GM12878 (cell line): ENCODE data around the gene GNAI2. TPM values are rescaled to one million over a fixed set of nuclear protein-coding genes. Genes with fewer than 3 reads are reported as not detected.

Experiments used
- ATAC-seq: fragments of 200-7000 bp; cut with Tn5 transposase; 3 replicates; pipeline ENCODE4 v1.9.1; 2020; ENCODE audit warnings: mild to moderate bottlenecking, moderate library complexity
- BruUV-seq: library from RNA; stranded (reverse); fragments of 400-500 nt; replicated peaks from 2 replicates; lab custom pipeline; 2021; lab: Mats Ljungman, UMichigan
- CTCF ChIA-PET: fragments of 300-600 bp; sonication (Branson Sonifier 250); formaldehyde crosslinking; extraction: SDS; loops from one replicate; lab custom pipeline; 2021; ENCODE audit warnings: inconsistent platforms; lab: Yijun Ruan, JAX
- POLR2A ChIA-PET: fragments of 350-600 bp; formaldehyde crosslinking; extraction: SDS; loops from one replicate; lab custom pipeline; 2021; ENCODE audit warnings: inconsistent platforms; lab: Charles Lee
- RAD21 ChIA-PET: fragments of 300-600 bp; sonication (Branson Sonifier 250); formaldehyde crosslinking; loops from one replicate; lab custom pipeline; 2023; ENCODE audit warnings: antibody characterized with exemption; ENCODE audit not compliant: unreplicated experiment; lab: Charles Lee
- SMC1A ChIA-PET: fragments of 300-600 bp; sonication (Branson Sonifier 250); formaldehyde crosslinking; loops from one replicate; lab custom pipeline; 2023; ENCODE audit not compliant: unreplicated experiment, uncharacterized antibody; lab: Charles Lee
- DNase-seq: peaks from one replicate; pipeline ENCODE4 v3.0.0-alpha.2; 2011; ENCODE audit warnings: low read depth, low spot score
- FAIRE-seq: peaks from 3 replicates; lab custom pipeline; 2011; peaks lifted over from hg19 to GRCh38; lab: Jason Lieb, UNC
- H2AFZ ChIP-seq: 2 replicates; pipeline ENCODE4 v1.6.0; 2011; ENCODE audit warnings: low read depth, low read length, control low read depth; ENCODE audit not compliant: control insufficient read depth
- H3K27ac ChIP-seq: 2 replicates; pipeline ENCODE4 v1.5.1; 2011; ENCODE audit warnings: control low read depth; ENCODE audit not compliant: control insufficient read depth, insufficient read depth
- H3K27me3 ChIP-seq, 2 experiments: replicated peaks in 1 of 2; 2 replicates each; pipeline versions ENCODE4 v1.6.0 to v1.6.1; 2011; ENCODE audit warnings: low read length in 1 of 2; ENCODE audit not compliant: control insufficient read depth in 2 of 2, insufficient read depth in 2 of 2
- H3K36me3 ChIP-seq, 2 experiments: 2 replicates each; pipeline ENCODE4 v1.5.1; 2011; ENCODE audit warnings: low read length in 1 of 2; ENCODE audit not compliant: control insufficient read depth in 2 of 2, insufficient read depth in 2 of 2
- H3K4me1 ChIP-seq: 2 replicates; pipeline ENCODE4 v1.6.1; 2011; ENCODE audit warnings: mild to moderate bottlenecking, low read length, moderate library complexity, mixed read lengths; ENCODE audit not compliant: control insufficient read depth, insufficient read depth
- H3K4me2 ChIP-seq: 2 replicates; pipeline ENCODE4 v1.6.0; 2011; ENCODE audit warnings: control low read depth; ENCODE audit not compliant: control insufficient read depth, insufficient read depth
- H3K4me3 ChIP-seq: fragments of 200-600 bp; sonication (generic); 2 replicates; pipeline ENCODE4 v1.5.1; 2016
- H3K79me2 ChIP-seq: 2 replicates; pipeline ENCODE4 v1.6.0; 2011; ENCODE audit warnings: low read length; ENCODE audit not compliant: control insufficient read depth, insufficient read depth
- H3K9ac ChIP-seq: 2 replicates; pipeline ENCODE4 v1.8.0; 2011; ENCODE audit warnings: low read length, control low read depth, mixed read lengths; ENCODE audit not compliant: control insufficient read depth, insufficient read depth
- H3K9me3 ChIP-seq: replicated peaks from 3 replicates; pipeline ENCODE4 v1.5.1; 2011; ENCODE audit warnings: mild to moderate bottlenecking, low read length; ENCODE audit not compliant: control insufficient read depth, insufficient read depth
- H4K20me1 ChIP-seq: 2 replicates; pipeline ENCODE4 v1.6.0; 2011; ENCODE audit not compliant: control insufficient read depth, insufficient read depth
- ATF3 ChIP-seq: IDR thresholded peaks from 2 replicates; pipeline ENCODE4 v1.6.1; 2011; ENCODE audit warnings: low read depth, mild to moderate bottlenecking, low read length, moderate library complexity, borderline replicate concordance; ENCODE audit errors: extremely low read depth
- ATF7 ChIP-seq: fragments of 450-650 bp; IDR thresholded peaks from 2 replicates; pipeline ENCODE4 v1.6.1; 2016; ENCODE audit warnings: low read depth, mild to moderate bottlenecking
- BMI1 ChIP-seq: fragments of 450-650 bp; IDR thresholded peaks from 2 replicates; pipeline ENCODE4 v1.6.1; 2016; ENCODE audit warnings: mild to moderate bottlenecking, moderate library complexity, borderline replicate concordance
- ETV6 ChIP-seq, 2 experiments: fragments of 450-650 bp in 1 of 2; IDR thresholded peaks in 1 of 2; conservative IDR thresholded peaks in 1 of 2; 2 replicates each; pipeline ENCODE4 v1.6.1; 2014; ENCODE audit warnings: antibody characterized with exemption in 1 of 2, borderline replicate concordance in 1 of 2, low read depth in 1 of 2, mild to moderate bottlenecking in 1 of 2, moderate library complexity in 1 of 2
- EZH2 ChIP-seq: IDR thresholded peaks from 2 replicates; pipeline ENCODE4 v1.6.1; 2012; ENCODE audit warnings: low read depth, mild to moderate bottlenecking, control low read depth, inconsistent platforms, low read length, borderline replicate concordance; ENCODE audit not compliant: control insufficient read depth
- GATAD2B ChIP-seq: fragments of 450-650 bp; conservative IDR thresholded peaks from 2 replicates; pipeline ENCODE4 v1.6.1; 2017; ENCODE audit warnings: low read depth, mild to moderate bottlenecking, moderate library complexity
- MEF2A ChIP-seq: IDR thresholded peaks from 2 replicates; pipeline ENCODE4 v1.6.1; 2011; ENCODE audit warnings: low read depth, mild to moderate bottlenecking, low read length, moderate library complexity; ENCODE audit not compliant: insufficient read depth
- MXI1 ChIP-seq: fragments of 150-350 bp; IDR thresholded peaks from 2 replicates; pipeline ENCODE4 v1.6.1; 2011; ENCODE audit warnings: low read depth, mild to moderate bottlenecking, inconsistent platforms, low read length, improper control_type of control experiment
- MYC ChIP-seq: IDR thresholded peaks from 2 replicates; pipeline ENCODE4 v1.6.1; 2011; ENCODE audit warnings: mild to moderate bottlenecking, low read length, moderate library complexity, inconsistent platforms; ENCODE audit not compliant: insufficient read depth, insufficient replicate concordance, insufficient read length, severe bottlenecking
- PAX5 ChIP-seq: IDR thresholded peaks from 2 replicates; pipeline ENCODE4 v1.6.1; 2011; ENCODE audit warnings: low read depth, low read length, borderline replicate concordance
- POLR2AphosphoS2 ChIP-seq: IDR thresholded peaks from 2 replicates; pipeline ENCODE4 v1.6.1; 2011; ENCODE audit warnings: low read depth, mild to moderate bottlenecking, low read length, improper control_type of control experiment, moderate library complexity
- RELA ChIP-seq: fragments of 450-650 bp; IDR thresholded peaks from 2 replicates; pipeline ENCODE4 v1.8.0; 2014; ENCODE audit warnings: borderline replicate concordance; ENCODE audit not compliant: partially characterized antibody
- TCF12 ChIP-seq: IDR thresholded peaks from 2 replicates; pipeline ENCODE4 v1.6.1; 2011; ENCODE audit warnings: low read depth, mild to moderate bottlenecking, low read length
- ZNF207 ChIP-seq: fragments of 450-650 bp; IDR thresholded peaks from 2 replicates; pipeline ENCODE4 v1.6.1; 2014; ENCODE audit warnings: antibody characterized with exemption, mild to moderate bottlenecking, borderline replicate concordance
- WGBS: methylation state at CpG from one replicate; pipeline ENCODE4 v1.1.6; 2016; ENCODE audit warnings: low lambda C conversion rate; ENCODE audit not compliant: insufficient replicate concordance, insufficient coverage; ENCODE audit errors: missing lambda C conversion rate; 5-methylcytosine and 5-hydroxymethylcytosine counted together
- in situ Hi-C: fragments of 300-500 bp; cut with MboI; formaldehyde crosslinking; loops from 9 replicates; pipeline ENCODE4 v1.14.3; 2018; ENCODE audit warnings: mixed read lengths
- intact Hi-C: fragments of 100-400 bp; cut with micrococcal nuclease; formaldehyde crosslinking; loops from one replicate; pipeline ENCODE4 v1.14.2; 2022; ENCODE audit not compliant: unreplicated experiment
- polyA plus RNA-seq, 11 experiments: library from polyadenylated mRNA; depleted of rRNA in 4 of 11; unstranded in 6 of 11; stranded (reverse) in 5 of 11; fragments of >200 nt; fragmentation: Nextera tagmentation in 4 of 11; fragmentation: Illumina TruSeq in 1 of 11; extraction: Ambion mirVana in 4 of 11; extraction: Trizol in 1 of 11; gene quantifications; 1 replicate in 1 of 11; 2 replicates in 10 of 11; pipeline versions ENCODE4 v1.2.1 to v1.2.3, GENCODE V29; 2011 to 2016; ENCODE audit warnings: inconsistent platforms in 2 of 11, missing spikeins in 2 of 11, low read depth in 1 of 11
- total RNA-seq, 4 experiments: library from RNA; depleted of rRNA in 3 of 4; stranded (reverse); fragments of >200 nt in 3 of 4; fragmentation: Illumina TruSeq in 1 of 4; extraction: Trizol in 1 of 4; gene quantifications; 2 replicates each; pipeline versions ENCODE4 v1.2.1 to v1.2.3, GENCODE V29; 2013 to 2021
- TF ChIP-seq, protein P1 (sequence below): IDR thresholded peaks from 2 replicates; pipeline ENCODE4 v1.6.1; 2011; ENCODE audit warnings: borderline replicate concordance, low read depth, mild to moderate bottlenecking, moderate library complexity, low read length; ENCODE audit not compliant: insufficient read depth, poor library complexity, severe bottlenecking
- TF ChIP-seq, protein P2 (sequence below): fragments of 450-650 bp; IDR thresholded peaks from 2 replicates; pipeline ENCODE4 v1.6.1; 2016; ENCODE audit warnings: mild to moderate bottlenecking
- TF ChIP-seq, protein P3 (sequence below): fragments of 150-350 bp; IDR thresholded peaks from 2 replicates; pipeline ENCODE4 v1.6.1; 2016; ENCODE audit warnings: low read depth, low read length

GNAI2 gene
- total and polyA plus RNA-seq, 10 of the 15 experiments (the other 5 are each of a cell fraction or from before 2014, with no cell fraction given): 5.0 to 346 (median 237) TPM

DNA sequence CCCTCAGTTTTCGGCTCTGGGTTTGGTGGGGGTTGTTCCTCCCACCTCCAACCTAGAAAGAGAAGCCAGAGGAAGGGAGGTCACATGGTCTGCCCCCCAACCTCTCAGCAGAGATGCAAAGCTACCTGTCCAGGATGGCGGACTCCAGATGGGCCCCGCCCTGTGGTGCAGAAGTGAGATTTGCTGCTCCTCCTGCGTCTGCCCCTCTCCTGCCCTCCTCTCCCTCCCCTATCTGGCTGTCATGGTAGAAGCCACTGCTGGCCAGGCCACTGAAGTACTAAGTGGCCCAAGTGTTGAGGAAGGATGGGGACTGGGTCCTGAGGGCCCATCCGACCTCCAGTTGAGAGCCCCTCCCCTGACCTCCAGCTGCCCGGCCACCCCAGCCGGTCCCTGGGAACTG, 30.8 kb downstream of the GNAI2 start:
- H3K9me3 ChIP-seq: no peaks in the 10 kb centered on the region
- H3K79me2 ChIP-seq: no peaks in the 10 kb centered on the region
- BruUV-seq: no TSS peak
- POLR2A ChIA-PET: interaction anchor here (0.5 kb wide), 1 partner anchor 30 kb away, joined by 4 read pairs; no protein-coding TSS in a partner anchor
- peaks cover 0 to 4% of the 10 kb centered on the region in 2 experiments; a peak in 1 of 4 replicates for H3K27me3 ChIP-seq
- WGBS: 35% methylated on average over 7 of the region's 7 CpGs
- no peak for ATAC-seq
- no peak for DNase-seq
- H3K9ac ChIP-seq: no peak overlapping the region
- in situ Hi-C loops: no loop called here
- CTCF ChIA-PET: interaction anchor here (1.0 to 1.9 kb wide), 3 partner anchors 19 to 40 kb away, joined by 3 to 6 read pairs (median 6); no protein-coding TSS in a partner anchor
- H2AFZ ChIP-seq: no peak overlapping the region
- H3K36me3 ChIP-seq: no peaks in the 10 kb centered on the region
- H3K4me3 ChIP-seq: no peak overlapping the region
- H3K4me2 ChIP-seq: no peak overlapping the region
- RAD21 ChIA-PET: interaction anchor here (1.4 kb wide), 1 partner anchor 20 kb away, joined by 3 read pairs; no protein-coding TSS in a partner anchor
- SMC1A ChIA-PET: no interaction called here
- H3K27ac ChIP-seq: no peak overlapping the region
- no peak for FAIRE-seq
- intact Hi-C loops: no loop called here
- H4K20me1 ChIP-seq: no peaks in the 10 kb centered on the region
- no peaks in the 10 kb centered on the region for H3K4me1 ChIP-seq
- TF ChIP-seq, protein P1, sequence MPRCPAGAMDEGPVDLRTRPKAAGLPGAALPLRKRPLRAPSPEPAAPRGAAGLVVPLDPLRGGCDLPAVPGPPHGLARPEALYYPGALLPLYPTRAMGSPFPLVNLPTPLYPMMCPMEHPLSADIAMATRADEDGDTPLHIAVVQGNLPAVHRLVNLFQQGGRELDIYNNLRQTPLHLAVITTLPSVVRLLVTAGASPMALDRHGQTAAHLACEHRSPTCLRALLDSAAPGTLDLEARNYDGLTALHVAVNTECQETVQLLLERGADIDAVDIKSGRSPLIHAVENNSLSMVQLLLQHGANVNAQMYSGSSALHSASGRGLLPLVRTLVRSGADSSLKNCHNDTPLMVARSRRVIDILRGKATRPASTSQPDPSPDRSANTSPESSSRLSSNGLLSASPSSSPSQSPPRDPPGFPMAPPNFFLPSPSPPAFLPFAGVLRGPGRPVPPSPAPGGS: no peak
- TF ChIP-seq, protein P2, sequence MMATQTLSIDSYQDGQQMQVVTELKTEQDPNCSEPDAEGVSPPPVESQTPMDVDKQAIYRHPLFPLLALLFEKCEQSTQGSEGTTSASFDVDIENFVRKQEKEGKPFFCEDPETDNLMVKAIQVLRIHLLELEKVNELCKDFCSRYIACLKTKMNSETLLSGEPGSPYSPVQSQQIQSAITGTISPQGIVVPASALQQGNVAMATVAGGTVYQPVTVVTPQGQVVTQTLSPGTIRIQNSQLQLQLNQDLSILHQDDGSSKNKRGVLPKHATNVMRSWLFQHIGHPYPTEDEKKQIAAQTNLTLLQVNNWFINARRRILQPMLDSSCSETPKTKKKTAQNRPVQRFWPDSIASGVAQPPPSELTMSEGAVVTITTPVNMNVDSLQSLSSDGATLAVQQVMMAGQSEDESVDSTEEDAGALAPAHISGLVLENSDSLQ: no peak
- TF ChIP-seq RELA (no peak), MXI1 (no peak), GATAD2B (no peak), EZH2 (no peak), BMI1 (no peak), TCF12 (no peak), ATF3 (no peak), PAX5 (no peak), MEF2A (no peak), POLR2AphosphoS2 (no peak), ZNF207 (no peak), MYC (no peak), ETV6 (conservative IDR thresholded peaks at IDR 0.05 in 1 of 2, IDR thresholded peaks at IDR 0.05 in 1 of 2; ENCODE audit: borderline replicate concordance in 1 of 2, low read depth in 1 of 2) (no peak), ATF7 (no peak)
- TF ChIP-seq, protein P3, sequence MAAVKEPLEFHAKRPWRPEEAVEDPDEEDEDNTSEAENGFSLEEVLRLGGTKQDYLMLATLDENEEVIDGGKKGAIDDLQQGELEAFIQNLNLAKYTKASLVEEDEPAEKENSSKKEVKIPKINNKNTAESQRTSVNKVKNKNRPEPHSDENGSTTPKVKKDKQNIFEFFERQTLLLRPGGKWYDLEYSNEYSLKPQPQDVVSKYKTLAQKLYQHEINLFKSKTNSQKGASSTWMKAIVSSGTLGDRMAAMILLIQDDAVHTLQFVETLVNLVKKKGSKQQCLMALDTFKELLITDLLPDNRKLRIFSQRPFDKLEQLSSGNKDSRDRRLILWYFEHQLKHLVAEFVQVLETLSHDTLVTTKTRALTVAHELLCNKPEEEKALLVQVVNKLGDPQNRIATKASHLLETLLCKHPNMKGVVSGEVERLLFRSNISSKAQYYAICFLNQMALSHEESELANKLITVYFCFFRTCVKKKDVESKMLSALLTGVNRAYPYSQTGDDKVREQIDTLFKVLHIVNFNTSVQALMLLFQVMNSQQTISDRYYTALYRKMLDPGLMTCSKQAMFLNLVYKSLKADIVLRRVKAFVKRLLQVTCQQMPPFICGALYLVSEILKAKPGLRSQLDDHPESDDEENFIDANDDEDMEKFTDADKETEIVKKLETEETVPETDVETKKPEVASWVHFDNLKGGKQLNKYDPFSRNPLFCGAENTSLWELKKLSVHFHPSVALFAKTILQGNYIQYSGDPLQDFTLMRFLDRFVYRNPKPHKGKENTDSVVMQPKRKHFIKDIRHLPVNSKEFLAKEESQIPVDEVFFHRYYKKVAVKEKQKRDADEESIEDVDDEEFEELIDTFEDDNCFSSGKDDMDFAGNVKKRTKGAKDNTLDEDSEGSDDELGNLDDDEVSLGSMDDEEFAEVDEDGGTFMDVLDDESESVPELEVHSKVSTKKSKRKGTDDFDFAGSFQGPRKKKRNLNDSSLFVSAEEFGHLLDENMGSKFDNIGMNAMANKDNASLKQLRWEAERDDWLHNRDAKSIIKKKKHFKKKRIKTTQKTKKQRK: no peak
